ENCODE data around the gene MGARP. TPM values are rescaled to one million over a fixed set of nuclear protein-coding genes. Genes with fewer than 3 reads are reported as not detected.

Gene MGARP
- polyA plus RNA-seq, 1 donor, result 0.38 TPM

- no peak for DNase-seq
Observed at GRCh38 chr4:139243448-139244365, 36.3 kb downstream of the MGARP start.

GRCh38 chr4:139242511-139243051, 37.4 kb downstream of the MGARP start:
- DNase-seq, result no peak

- no peak for DNase-seq
Observed at GRCh38 chr4:139241784-139242151, 38.3 kb downstream of the MGARP start.

- DNase-seq, result peak; percentile 13
Observed at GRCh38 chr4:139241086-139241783, 38.8 kb downstream of the MGARP start.

- DNase-seq, result no peak
Observed at GRCh38 chr4:139239127-139239772, 40.8 kb downstream of the MGARP start.

- no peak for DNase-seq
Observed at GRCh38 chr4:139234253-139234652, 45.8 kb downstream of the MGARP start.

- DNase-seq, result peak; percentile 62
Observed at GRCh38 chr4:139229534-139230039, 50.4 kb downstream of the MGARP start.

GRCh38 chr4:139227729-139228404, 52.2 kb downstream of the MGARP start:
- no peak for DNase-seq

- no peak for DNase-seq
Observed at GRCh38 chr4:139223682-139224317, 56.2 kb downstream of the MGARP start.

GRCh38 chr4:139222215-139222614, 57.8 kb downstream of the MGARP start:
- DNase-seq, result no peak

GRCh38 chr4:139221687-139222086, 58.3 kb downstream of the MGARP start:
- no peak for DNase-seq

- DNase-seq, result no peak
Observed at GRCh38 chr4:139219450-139220055, 60.5 kb downstream of the MGARP start.

Other genes with a start within 250 kb of the MGARP start
- gene ELF2, start 103.0 kb downstream of the MGARP start, polyA plus RNA-seq (ENCODE audit: insufficient read length), result 73.0 TPM
- 39.0 TPM for gene NAA15, start 21.3 kb upstream of the MGARP start, polyA plus RNA-seq (ENCODE audit: insufficient read length)
- 86.9 TPM for gene NDUFC1, start 22.3 kb upstream of the MGARP start, polyA plus RNA-seq (ENCODE audit: insufficient read length)
- 10.5 TPM for gene RAB33B, start 173.9 kb upstream of the MGARP start, polyA plus RNA-seq (ENCODE audit: insufficient read length)